A673 (cell line): ENCODE data around the gene H1-8. TPM values are rescaled to one million over a fixed set of nuclear protein-coding genes. Genes with fewer than 3 reads are reported as not detected.
"Not testable (repeated sequence)": the region's sequence is repeated elsewhere in the genome, so short reads cannot be mapped to it uniquely, and the experiment has no call there.

Experiments
- Bru-seq: library from RNA; stranded (reverse); fragments of 400-500 nt; gene quantifications from one replicate; lab custom pipeline; 2021; lab: Mats Ljungman, UMichigan
- BruChase-seq, 2 experiments: library from RNA; stranded (reverse); fragments of 400-500 nt; gene quantifications; one replicate each; lab custom pipeline; 2021; lab: Mats Ljungman, UMichigan
- BruUV-seq: library from RNA; stranded (reverse); fragments of 400-500 nt; replicated peaks from 2 replicates; lab custom pipeline; 2021; lab: Mats Ljungman, UMichigan
- CTCF ChIA-PET: fragments of 300-600 bp; sonication (Branson Sonifier 250); formaldehyde crosslinking; loops from one replicate; lab custom pipeline; 2022; ENCODE audit warnings: antibody characterized with exemption; lab: Charles Lee
- POLR2A ChIA-PET: fragments of 300-600 bp; sonication (Branson Sonifier 250); formaldehyde crosslinking; loops from one replicate; lab custom pipeline; 2022; ENCODE audit warnings: antibody characterized with exemption; ENCODE audit not compliant: low non-redundant PET; lab: Charles Lee
- DNase-seq: peaks from one replicate; pipeline ENCODE4 v3.0.0-alpha.2; 2015; ENCODE audit warnings: low spot score
- H3K27ac ChIP-seq: fragments of 200-600 bp; sonication (generic); 2 replicates; pipeline ENCODE4 v1.5.1; 2016; ENCODE audit warnings: mixed run types, low read depth, mild to moderate bottlenecking, mixed read lengths, antibody characterized with exemption, low read length; ENCODE audit not compliant: poor library complexity, severe bottlenecking
- H3K27me3 ChIP-seq: fragments of 200-600 bp; sonication (generic); replicated peaks from 2 replicates; pipeline ENCODE4 v1.6.1; 2017; ENCODE audit warnings: mixed run types, low read depth, mild to moderate bottlenecking, mixed read lengths, antibody characterized with exemption, low read length; ENCODE audit not compliant: insufficient read depth, poor library complexity
- H3K36me3 ChIP-seq: fragments of 200-600 bp; sonication (generic); 2 replicates; pipeline ENCODE4 v1.6.1; 2016; ENCODE audit warnings: mixed run types, mild to moderate bottlenecking, mixed read lengths, antibody characterized with exemption, low read length; ENCODE audit not compliant: insufficient read depth, poor library complexity, severe bottlenecking
- H3K4me1 ChIP-seq: fragments of 200-600 bp; sonication (generic); 2 replicates; pipeline ENCODE4 v1.6.1; 2017; ENCODE audit warnings: mixed run types, mild to moderate bottlenecking, mixed read lengths, antibody characterized with exemption, low read length; ENCODE audit not compliant: insufficient read depth, poor library complexity, severe bottlenecking
- H3K4me3 ChIP-seq: fragments of 200-600 bp; sonication (generic); 2 replicates; pipeline ENCODE4 v1.5.1; 2016; ENCODE audit warnings: low read depth, mixed run types, mild to moderate bottlenecking, mixed read lengths, low read length; ENCODE audit not compliant: poor library complexity, severe bottlenecking
- H3K9me3 ChIP-seq: fragments of 200-600 bp; sonication (generic); 2 replicates; pipeline ENCODE4 v1.6.1; 2016; ENCODE audit warnings: mixed run types, low read depth, mild to moderate bottlenecking, mixed read lengths, antibody characterized with exemption, low read length; ENCODE audit not compliant: poor library complexity, severe bottlenecking
- EZH2 ChIP-seq: fragments of 200-600 bp; sonication (generic); IDR thresholded peaks from 2 replicates; pipeline ENCODE4 v1.6.1; 2017; ENCODE audit warnings: borderline replicate concordance, low read depth, mild to moderate bottlenecking, mixed read lengths, antibody characterized with exemption, low read length; ENCODE audit not compliant: poor library complexity, severe bottlenecking
- intact Hi-C: fragments of 100-400 bp; cut with micrococcal nuclease; formaldehyde crosslinking; loops from one replicate; pipeline ENCODE4 v1.10.0; 2022; ENCODE audit not compliant: unreplicated experiment
- long read RNA-seq: library from polyadenylated mRNA; stranded (forward); transcript quantifications from one replicate; pipeline ENCODE4 v2.0.0, GENCODE V29; 2022
- total RNA-seq: library from RNA; stranded (reverse); gene quantifications from 2 replicates; pipeline ENCODE4 v1.2.3, GENCODE V29; 2021
- TF ChIP-seq, protein P1 (sequence below): fragments of 300-800, 200-600 bp; sonication (generic); conservative IDR thresholded peaks from 2 replicates; pipeline ENCODE4 v1.5.1; 2017; ENCODE audit warnings: low read depth, mild to moderate bottlenecking, antibody characterized with exemption, low read length, moderate library complexity, mixed read lengths

H1-8 gene, protein sequence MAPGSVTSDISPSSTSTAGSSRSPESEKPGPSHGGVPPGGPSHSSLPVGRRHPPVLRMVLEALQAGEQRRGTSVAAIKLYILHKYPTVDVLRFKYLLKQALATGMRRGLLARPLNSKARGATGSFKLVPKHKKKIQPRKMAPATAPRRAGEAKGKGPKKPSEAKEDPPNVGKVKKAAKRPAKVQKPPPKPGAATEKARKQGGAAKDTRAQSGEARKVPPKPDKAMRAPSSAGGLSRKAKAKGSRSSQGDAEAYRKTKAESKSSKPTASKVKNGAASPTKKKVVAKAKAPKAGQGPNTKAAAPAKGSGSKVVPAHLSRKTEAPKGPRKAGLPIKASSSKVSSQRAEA
- total RNA-seq = not detected in 2 replicates
- Bru-seq, nascent RNA = not detected
- BruChase-seq, experiment 1, labeled RNA remaining after a 2-hour chase = not detected
- BruChase-seq, experiment 2, labeled RNA remaining after a 6-hour chase = percentile 13 among the genes with signal in this experiment
- long read RNA-seq = 0 reads

DNA sequence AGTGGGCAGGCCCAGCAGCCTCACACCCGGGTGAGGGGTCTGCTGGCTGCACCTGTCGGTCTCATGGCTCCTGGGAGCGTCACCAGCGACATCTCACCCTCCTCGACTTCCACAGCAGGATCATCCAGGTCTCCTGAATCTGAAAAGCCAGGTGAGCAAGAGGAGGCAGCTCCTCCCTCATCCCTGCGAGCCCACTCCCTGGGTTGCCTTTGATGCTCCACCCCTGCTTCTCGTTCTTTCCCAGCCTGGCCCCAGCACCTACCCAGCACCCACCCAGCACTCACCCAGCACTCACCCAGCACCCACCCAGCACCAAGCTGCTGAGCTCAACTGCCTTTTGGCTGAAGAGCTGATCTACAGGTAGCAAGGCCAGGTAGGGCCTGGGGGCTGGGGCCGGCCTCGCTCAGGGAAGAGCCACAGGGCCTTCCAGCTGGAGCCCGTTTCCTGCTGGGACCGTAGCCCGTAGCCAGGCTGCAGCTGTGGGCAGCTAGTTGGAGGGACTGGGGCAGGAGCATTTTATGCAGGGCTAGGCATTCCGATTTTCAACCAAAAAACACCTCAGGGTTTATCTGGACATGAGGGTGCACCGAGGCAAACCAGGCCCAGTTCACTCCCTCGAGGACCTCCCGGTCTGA is at the start of gene H1-8:
TSS of gene H1-8 (plus strand) at position 20 of the 635 bp plus-strand sequence. CDS start at position 64, 44 bp downstream.
- Histone ChIP-seq H3K9me3 (no peaks in the 10 kb centered on the region), H3K4me3 (no peak within 1 kb of the TSS), H3K36me3 (no peaks in the 10 kb centered on the region), H3K4me1 (no peaks in the 10 kb centered on the region), H3K27me3 (no peaks in the 10 kb centered on the region), H3K27ac (no peak within 1 kb of the TSS)
- TF ChIP-seq, protein P1, sequence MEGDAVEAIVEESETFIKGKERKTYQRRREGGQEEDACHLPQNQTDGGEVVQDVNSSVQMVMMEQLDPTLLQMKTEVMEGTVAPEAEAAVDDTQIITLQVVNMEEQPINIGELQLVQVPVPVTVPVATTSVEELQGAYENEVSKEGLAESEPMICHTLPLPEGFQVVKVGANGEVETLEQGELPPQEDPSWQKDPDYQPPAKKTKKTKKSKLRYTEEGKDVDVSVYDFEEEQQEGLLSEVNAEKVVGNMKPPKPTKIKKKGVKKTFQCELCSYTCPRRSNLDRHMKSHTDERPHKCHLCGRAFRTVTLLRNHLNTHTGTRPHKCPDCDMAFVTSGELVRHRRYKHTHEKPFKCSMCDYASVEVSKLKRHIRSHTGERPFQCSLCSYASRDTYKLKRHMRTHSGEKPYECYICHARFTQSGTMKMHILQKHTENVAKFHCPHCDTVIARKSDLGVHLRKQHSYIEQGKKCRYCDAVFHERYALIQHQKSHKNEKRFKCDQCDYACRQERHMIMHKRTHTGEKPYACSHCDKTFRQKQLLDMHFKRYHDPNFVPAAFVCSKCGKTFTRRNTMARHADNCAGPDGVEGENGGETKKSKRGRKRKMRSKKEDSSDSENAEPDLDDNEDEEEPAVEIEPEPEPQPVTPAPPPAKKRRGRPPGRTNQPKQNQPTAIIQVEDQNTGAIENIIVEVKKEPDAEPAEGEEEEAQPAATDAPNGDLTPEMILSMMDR = no peak
- TF ChIP-seq EZH2 = no peak
- BruUV-seq = no TSS peak
- no peak for DNase-seq
- POLR2A ChIA-PET = no interaction called here
- CTCF ChIA-PET = no interaction called here
- intact Hi-C loops = no loop called here

DNA sequence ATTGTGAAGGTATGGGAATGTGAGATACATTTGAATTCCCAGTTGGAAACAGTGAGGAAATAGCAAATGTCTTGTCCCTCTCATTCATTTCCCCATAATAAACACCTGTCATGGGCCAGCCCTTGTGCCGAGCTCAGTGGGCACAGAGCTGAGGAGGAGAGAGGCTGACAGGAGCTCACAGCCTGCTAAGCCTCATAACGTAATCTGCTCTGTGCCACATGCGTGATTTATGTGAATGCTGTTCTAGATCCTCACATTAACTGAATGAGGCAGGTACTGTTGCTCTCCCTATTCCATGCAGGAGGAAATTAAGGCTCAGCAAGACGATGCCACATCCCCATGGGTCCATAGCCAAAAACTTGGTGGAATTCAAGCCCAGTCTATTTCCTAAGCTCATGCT is 49.8 kb upstream of the H1-8 start:
- no peak overlapping the region for H3K27ac ChIP-seq
- intact Hi-C loops = loop anchor here (5.0 to 10.0 kb wide), 2 partner anchors 134 to 502 kb away; no protein-coding TSS in a partner anchor
- POLR2A ChIA-PET = no interaction called here

DNA sequence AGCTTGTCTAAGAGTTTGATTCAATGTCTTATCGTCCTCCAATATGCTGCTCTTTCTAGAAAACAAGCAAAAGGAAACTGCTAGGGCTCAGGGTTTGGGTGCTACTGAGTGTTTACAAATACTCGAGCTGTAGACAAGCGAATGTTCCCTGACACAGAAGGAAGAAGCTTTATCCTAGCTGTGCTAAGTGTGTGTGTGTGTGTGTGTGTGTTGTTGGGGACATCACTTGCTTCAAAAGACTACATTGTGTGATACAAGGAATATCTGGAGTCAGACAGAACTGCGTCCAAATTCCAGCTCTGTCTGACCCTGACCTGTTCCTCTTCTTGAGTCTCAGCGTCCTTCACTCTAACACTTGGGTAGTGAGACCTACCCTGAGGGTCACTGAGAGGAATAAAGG is 48.5 kb upstream of the H1-8 start:
- BruUV-seq, POLR2A ChIA-PET: not testable (repeated sequence)

More for the DNA sequence above, 49.8 kb upstream of the H1-8 start:
- Histone ChIP-seq H3K4me1 (no peaks in the 10 kb centered on the region), H3K9me3 (no peaks in the 10 kb centered on the region), H3K4me3 (no peak overlapping the region), H3K36me3 (peaks cover 4% of the 10 kb centered on the region), H3K27me3 (no peaks in the 10 kb centered on the region)
- BruUV-seq = no TSS peak
- TF ChIP-seq, protein P1 = no peak
- TF ChIP-seq EZH2 = no peak
- DNase-seq = no peak
- CTCF ChIA-PET = no interaction called here

DNA sequence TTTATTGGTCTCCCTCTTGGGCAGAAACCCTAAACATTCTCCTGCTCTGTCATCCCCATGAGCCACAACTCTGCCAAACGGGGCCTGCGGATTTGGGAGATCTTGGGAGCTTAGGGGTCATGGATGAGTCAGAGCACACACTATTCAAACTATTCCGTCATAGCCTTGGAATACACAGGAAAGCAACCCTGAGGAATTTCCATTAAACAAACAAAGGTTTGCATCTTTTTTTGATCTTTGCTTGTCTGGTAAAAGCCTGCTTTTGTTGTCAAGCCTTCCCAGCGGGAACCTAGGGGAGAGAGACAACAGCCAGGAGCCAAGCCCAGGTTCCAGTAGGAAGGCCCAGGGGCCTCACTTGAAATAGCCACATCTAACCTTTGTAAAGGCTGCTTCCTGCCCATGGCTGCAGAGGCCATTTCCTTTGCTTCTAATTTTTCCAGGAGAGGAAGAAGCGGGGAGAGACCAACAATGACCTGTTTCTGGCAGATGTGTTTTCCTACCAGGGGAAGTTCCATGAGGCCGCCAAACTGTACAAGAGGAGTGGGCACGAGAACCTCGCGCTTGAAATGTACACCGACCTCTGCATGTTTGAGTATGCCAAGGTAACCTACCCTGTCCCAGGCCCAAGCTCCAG is 47.9 kb upstream of the H1-8 start:
- CTCF ChIA-PET, POLR2A ChIA-PET, H3K9me3 ChIP-seq, H3K36me3 ChIP-seq, H3K4me3 ChIP-seq, BruUV-seq, H3K27me3 ChIP-seq, H3K27ac ChIP-seq, DNase-seq, H3K4me1 ChIP-seq: not testable (repeated sequence)
- intact Hi-C loops = loop anchor here (10.0 kb wide), 1 partner anchor 500 kb away; no protein-coding TSS in a partner anchor

More for the DNA sequence above, 48.5 kb upstream of the H1-8 start:
- H3K27ac ChIP-seq, H3K27me3 ChIP-seq, H3K36me3 ChIP-seq, DNase-seq, CTCF ChIA-PET, H3K4me1 ChIP-seq, H3K4me3 ChIP-seq, H3K9me3 ChIP-seq: not testable (repeated sequence)
- intact Hi-C loops = loop anchor here (5.0 to 10.0 kb wide), 2 partner anchors 133 to 500 kb away; no protein-coding TSS in a partner anchor

DNA sequence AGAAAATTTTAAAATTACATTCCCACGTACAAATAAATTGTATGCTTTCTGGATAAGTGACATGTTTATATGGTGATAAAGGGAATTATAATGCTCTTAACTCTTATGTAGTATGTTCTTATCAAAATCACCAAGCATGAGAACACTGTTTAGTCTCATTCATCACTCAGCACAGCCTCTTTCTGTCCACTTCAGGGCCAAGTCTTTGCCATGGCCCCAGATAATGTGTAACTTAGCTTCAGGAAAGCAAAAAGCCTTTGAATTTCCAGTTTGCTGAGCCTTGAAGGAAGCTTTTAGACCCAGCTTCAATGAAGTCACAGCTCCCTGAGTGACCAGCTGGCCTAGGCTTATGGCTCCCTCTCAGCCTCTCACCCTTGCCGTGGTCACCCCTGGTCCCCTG is 45.1 kb upstream of the H1-8 start:
- H3K27me3 ChIP-seq, H3K4me3 ChIP-seq, H3K36me3 ChIP-seq, DNase-seq, H3K27ac ChIP-seq, CTCF ChIA-PET, POLR2A ChIA-PET, H3K4me1 ChIP-seq, H3K9me3 ChIP-seq, BruUV-seq: not testable (repeated sequence)
- intact Hi-C loops = loop anchor here (10.0 kb wide), 1 partner anchor 497 kb away; no protein-coding TSS in a partner anchor
